Uterine smooth muscle cell (primary cell): ENCODE measurements around the gene TNS4. TPM values are rescaled to one million over a fixed set of nuclear protein-coding genes. Genes with fewer than 3 reads are reported as not detected.

Experiments
- total RNA-seq: library from RNA; depleted of rRNA; stranded (reverse); fragments of >200 nt; gene quantifications from 2 replicates; pipeline ENCODE4 v1.2.3, GENCODE V29; 2014

The TNS4 gene
- total RNA-seq = not detected in 2 replicates

DNA sequence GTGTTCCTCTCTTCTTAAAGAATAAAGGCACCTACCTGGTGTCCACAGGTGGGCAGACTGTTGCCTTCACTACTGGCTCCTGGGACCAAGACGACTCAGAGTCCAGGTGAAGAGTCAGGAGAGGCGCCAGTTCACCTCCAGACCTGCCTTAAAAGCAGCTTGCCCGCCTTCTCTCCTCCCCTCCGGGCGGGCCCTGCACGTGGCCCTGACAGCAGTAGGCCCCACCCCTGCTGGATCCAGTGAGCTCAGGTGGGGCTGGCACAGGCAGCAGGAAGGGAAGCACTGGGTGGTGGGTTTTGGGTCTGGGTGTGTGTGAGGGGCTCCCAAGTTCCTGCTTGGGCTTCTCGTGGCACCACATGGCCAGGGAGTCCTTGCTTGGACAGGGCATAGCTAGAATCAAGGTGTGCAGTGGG is at the start of gene TNS4:
Gene TNS4 (minus strand): TSS at position 125 of the 413 bp plus-strand sequence. CDS start 5,198 bp downstream, outside the sequence.

GRCh38 chr17:40443196-40443987 is 58.0 kb downstream of the TNS4 start, which contains the start of gene IGFBP4:
TSS of gene IGFBP4 (plus strand) at chr17:40443450. CDS start at chr17:40443736, 286 bp downstream.

Other genes with a start within 250 kb of the TNS4 start
- gene CDC6, start 213.7 kb downstream of the TNS4 start, total RNA-seq = 24.0 and 41.8 TPM in 2 replicates
- gene RARA, start 192.4 kb downstream of the TNS4 start, total RNA-seq = 4.8 and 5.2 TPM in 2 replicates
- 0.22 and 0.87 TPM in 2 replicates for gene GJD3, start 136.9 kb downstream of the TNS4 start, total RNA-seq
- gene TOP2A, start 83.7 kb downstream of the TNS4 start, total RNA-seq = 74.4 and 224 TPM in 2 replicates
- 182 and 302 TPM in 2 replicates for gene IGFBP4, start 58.2 kb downstream of the TNS4 start, total RNA-seq
- not detected in 2 replicates for gene CCR7, start 63.8 kb upstream of the TNS4 start, total RNA-seq
- 69.9 and 86.4 TPM in 2 replicates for gene SMARCE1, start 146.2 kb upstream of the TNS4 start, total RNA-seq
- 0.25 and 1.00 TPM in 2 replicates for gene KRT222, start 163.6 kb upstream of the TNS4 start, total RNA-seq
- not detected in 2 replicates for gene KRT24, start 202.1 kb upstream of the TNS4 start, total RNA-seq